Measurements from ENCODE around the gene RTN4R.

- TF ChIP-seq CTCF (IDR thresholded peaks at IDR 0.05) (no peak), POLR2A (IDR thresholded peaks at IDR 0.05) (no peak)
Observed at GRCh38 chr22:20208713-20209310, 59.3 kb downstream of the RTN4R start.
